NCI-H82 treated with DMSO at 0.1 percent for 48 hours (cell line): ENCODE data around the gene CST4.
A peak's percentile ranks its signal among the peaks of the same experiment; 100 is the strongest.
"Not testable (repeated sequence)": the region's sequence is repeated elsewhere in the genome, so short reads cannot be mapped to it uniquely, and the experiment has no call there.

Experiments
- DNase-seq: peaks from one replicate; lab custom pipeline; 2025; ENCODE audit not compliant: unreplicated experiment; lab: John Stamatoyannopoulos, UW

Gene CST4

DNA sequence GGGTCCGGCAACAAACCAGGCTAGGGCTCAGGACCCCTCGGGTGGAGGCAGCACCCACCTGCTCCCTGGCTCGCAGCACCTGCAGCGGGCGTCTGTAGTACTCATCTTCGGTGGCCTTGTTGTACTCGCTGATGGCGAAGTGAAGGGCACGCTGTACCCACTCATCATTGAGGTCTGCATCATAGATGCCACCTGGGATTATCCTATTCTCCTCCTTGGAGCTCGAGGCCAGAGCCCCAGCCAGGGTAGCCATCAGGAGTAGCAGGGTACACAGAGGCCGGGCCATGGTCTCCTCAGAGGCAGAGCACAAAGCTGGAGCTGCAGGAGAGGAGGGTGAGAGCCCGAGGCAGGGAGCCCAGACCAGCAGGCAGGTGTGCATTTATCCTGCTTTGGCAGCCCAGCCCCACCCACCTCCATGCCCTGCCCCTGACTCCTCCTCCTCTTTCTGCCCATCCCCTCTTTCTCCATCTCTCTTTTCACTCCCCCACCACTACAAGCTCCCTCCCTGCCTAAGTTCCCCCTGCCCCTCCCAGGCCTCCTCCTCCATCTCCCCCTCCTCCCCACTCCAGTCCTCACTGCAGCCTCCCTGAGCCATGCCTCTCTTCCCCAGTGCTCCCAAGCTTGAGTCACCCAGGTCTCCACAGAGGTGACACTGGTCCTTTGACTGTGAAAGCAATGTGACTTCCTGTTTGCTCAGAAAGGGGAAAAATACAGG lies at the start of gene CST4:
Gene CST4 (minus strand): TSS at position 355 of the 715 bp plus-strand sequence. CDS start 69 bp downstream, at position 286.
- DNase-seq: not testable (repeated sequence)

DNA sequence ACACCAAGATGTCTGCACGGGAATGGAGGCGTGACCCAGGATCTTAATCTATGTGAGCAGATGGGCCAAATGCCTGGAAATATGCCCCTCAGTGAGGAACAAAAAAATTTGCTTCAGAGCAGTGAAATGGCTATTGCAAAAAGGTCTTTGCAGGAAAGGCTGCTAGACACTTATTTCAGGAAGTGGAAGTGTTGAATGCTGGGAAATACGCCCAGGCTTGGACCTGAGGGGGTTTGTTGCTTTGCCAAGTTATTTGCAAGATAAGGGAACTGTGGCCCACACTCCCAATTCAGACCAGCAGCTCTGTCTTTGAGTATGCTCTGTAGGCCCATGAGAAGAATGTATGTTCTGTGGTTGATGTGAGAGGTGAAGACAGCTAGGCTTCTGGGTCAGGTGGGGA lies 46.6 kb upstream of the CST4 start:
- DNase-seq: not testable (repeated sequence)

- DNase-seq: not testable (repeated sequence)
These were observed 46.1 kb upstream of the CST4 start for GRCh38 chr20:23734949-23735348.

DNA sequence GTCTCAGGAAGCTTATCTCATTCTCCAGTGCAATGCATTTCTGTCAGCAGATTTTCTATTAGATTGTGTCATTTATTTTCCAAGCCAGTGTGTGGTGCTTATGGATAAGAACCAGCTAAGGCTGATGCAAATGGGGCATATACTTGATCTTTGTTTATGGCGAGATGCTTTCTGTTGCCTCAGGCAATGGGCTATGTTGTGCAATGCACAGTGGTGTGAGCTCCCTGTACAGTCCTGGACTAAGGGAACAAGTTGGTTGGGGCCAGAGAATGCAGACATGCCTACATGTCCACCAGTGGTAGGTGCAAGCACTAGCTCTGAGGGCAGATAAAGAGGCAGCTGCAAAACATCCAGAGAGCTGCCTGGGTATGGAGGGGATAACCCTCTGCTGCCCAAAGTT lies 45.6 kb upstream of the CST4 start:
- not testable (repeated sequence) for DNase-seq

- no peak for DNase-seq
These were observed 38.2 kb upstream of the CST4 start for GRCh38 chr20:23727016-23727415.

DNA sequence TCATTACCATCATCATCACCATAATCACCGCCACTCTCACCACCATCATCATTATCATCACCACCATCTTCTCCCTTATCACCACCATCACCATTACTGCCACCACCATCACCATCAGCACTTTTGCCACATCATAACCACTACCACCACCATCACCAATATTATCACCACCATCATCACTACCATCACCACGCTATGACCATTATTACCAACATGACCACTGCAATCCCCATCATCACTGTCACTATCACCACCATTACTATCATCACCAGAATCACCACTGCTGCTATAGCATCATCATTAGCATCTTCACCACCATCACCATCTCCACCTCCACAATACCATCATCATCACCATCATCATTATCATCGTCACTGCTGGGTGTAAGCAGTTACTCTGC lies 36.3 kb upstream of the CST4 start:
- DNase-seq: no peak

DNA sequence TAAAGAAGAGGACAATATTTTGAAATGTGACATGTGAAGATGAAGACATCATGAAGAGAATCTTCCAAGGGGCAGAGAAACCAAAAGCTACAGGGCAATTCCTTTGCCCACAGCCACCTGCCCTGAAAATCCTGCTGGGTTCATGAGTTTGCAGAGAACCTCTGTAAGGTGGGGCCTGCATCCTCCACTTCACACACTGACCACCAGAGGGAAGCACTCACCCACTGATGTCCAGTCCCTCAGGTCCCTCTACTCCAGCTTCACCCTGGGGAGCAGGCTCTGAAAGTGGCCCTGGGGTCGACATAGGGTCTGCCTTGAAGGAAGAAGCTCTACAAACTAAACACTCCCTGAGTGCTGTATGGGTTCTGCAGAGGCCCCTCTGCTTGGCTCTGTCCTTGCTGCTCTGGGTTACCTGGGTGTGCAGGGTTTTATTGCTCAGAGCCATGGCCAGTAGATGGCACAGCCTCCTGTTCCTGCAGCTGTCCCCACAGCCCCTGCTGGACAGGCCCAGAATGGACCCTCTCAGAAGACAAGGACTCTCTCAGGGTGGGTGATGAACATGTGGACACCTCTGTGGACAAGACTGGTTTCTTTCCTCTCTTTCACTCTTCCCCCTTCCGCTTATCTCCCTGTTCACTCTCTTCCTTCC lies 34.9 kb upstream of the CST4 start:
- not testable (repeated sequence) for DNase-seq

GRCh38 chr20:23722851-23723250 lies 34.0 kb upstream of the CST4 start:
- DNase-seq: not testable (repeated sequence)

- DNase-seq: no peak
These were observed 33.1 kb upstream of the CST4 start for GRCh38 chr20:23721962-23722361.

DNA sequence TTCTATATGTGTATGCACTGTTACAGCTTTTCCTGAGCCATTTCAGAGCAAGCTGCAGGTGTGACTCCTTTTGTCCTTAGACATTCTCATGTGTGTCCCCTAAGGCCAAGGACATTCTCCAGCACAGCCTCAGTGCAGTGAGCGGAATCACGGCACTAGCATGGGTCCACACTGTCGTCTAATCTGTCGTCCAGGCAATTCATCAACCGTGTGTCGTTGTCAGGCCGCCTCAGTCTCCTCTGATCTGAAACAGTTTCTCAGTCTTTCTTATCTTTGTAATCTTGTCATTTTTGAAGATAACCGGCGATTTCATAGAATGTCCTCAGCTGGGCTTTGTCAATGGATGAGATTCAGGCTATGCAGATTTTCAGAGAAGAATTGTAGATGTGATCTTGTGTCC lies 30.5 kb upstream of the CST4 start:
- not testable (repeated sequence) for DNase-seq

- DNase-seq: not testable (repeated sequence)
These were observed 22.9 kb upstream of the CST4 start for GRCh38 chr20:23711778-23712177.

DNA sequence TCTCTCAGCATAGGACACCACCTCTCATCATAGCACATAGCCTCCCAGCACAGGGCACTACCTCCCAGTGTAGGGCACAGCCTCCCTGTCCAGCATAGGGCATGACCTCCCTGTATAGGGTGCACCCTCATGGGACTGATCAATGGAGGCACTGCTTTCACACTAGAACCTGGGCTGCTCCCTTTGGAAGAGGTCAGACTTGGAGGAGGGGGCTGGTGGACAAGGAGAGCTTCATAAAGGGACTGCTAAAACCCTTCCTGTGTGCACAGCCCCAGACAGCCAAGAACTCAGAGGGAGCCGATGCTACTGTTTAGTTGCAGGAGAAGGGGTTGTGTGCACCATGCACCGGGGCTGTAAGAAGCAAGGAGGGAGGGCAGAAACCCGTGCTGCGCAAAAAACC lies 21.9 kb upstream of the CST4 start:
- no peak for DNase-seq

DNA sequence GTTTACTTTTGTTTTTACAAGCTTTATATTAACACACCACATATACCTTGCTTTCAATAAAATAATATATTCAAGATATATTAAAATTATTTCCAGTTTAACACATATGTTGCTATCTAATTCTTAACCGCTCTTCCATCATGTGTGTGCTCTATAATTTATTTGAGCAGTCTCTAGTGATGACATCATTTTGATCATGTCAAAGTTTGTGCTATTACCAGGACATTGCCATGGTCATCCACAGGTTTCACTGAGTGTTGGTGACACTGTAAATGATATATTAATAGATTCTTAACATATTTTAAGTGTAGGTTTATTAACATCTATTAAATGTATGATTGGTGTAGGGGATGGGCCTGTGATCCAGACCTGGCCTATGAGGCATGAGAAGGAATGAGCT lies 17.1 kb upstream of the CST4 start:
- no peak for DNase-seq

DNA sequence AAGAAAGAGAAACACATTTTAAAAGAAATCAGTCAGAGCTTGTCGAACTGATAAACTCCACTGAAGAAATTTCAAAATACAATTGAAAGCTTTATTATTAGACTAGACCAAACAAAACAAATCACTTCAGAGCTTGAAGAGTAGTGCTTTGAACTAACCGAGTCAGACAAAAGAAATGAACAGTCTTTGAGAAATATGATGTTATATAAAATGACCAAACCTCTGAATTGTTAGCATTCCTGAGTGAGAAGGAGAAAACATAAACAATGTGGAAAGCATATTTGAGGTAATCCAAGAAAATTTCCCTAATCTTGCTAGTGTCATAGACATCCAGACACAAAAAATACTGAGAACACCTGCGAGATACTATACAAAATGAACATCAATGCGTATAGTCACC lies 13.2 kb upstream of the CST4 start:
- no peak for DNase-seq

DNA sequence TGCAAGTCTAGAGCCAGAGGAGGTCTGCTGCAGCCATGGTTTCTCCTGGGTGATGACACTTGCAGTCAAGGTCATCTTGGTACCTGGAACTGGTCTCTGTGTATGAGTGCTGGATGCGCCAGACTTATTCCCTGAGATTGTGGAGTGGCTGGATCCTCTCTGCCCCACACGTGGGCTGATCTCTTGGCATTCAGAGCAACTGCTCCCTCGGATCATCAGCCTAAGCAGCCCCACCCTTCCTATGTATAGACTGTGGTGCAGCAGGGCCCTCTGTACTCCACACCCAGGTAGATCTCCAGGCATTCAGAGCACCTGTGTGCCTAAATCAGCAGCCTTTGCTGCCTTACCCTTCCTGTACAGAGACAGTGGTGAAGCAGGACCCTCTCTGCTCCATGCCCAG lies 12.1 kb upstream of the CST4 start:
- no peak for DNase-seq

DNA sequence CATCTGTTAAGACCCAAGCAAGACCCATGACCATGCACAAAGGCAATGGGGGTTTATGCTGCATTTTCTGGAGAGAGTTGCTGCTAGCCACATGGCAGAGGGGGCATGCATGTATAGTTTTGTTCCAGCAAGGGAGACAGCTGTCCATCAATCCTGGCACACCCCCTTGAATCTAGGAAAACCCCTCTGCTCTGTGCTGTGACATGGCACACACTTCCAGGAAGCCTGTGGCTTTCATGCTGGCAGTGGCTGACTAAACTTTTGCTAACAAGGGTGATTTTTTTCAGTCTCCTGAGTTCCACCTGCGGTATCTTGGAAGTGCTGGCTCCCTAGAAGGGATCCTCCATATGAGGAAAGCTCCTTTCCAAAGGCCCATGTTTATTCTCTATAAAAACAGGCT lies 9.1 kb upstream of the CST4 start:
- no peak for DNase-seq

DNA sequence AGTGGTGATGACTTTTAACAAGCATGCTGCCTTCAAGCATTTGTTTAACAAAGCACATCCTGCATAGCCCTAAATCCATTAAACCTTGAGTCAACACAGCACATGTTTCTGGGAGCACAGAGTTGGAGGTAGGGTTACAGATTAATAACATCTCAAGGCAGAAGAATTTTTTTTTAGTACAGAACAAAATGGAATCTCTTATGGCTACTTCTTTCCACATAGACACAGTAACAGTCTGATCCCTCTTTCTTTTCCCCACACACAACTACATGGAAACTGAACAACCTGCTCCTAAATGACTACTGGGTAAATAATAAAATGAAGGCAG lies 6.2 kb upstream of the CST4 start:
- not testable (repeated sequence) for DNase-seq

DNA sequence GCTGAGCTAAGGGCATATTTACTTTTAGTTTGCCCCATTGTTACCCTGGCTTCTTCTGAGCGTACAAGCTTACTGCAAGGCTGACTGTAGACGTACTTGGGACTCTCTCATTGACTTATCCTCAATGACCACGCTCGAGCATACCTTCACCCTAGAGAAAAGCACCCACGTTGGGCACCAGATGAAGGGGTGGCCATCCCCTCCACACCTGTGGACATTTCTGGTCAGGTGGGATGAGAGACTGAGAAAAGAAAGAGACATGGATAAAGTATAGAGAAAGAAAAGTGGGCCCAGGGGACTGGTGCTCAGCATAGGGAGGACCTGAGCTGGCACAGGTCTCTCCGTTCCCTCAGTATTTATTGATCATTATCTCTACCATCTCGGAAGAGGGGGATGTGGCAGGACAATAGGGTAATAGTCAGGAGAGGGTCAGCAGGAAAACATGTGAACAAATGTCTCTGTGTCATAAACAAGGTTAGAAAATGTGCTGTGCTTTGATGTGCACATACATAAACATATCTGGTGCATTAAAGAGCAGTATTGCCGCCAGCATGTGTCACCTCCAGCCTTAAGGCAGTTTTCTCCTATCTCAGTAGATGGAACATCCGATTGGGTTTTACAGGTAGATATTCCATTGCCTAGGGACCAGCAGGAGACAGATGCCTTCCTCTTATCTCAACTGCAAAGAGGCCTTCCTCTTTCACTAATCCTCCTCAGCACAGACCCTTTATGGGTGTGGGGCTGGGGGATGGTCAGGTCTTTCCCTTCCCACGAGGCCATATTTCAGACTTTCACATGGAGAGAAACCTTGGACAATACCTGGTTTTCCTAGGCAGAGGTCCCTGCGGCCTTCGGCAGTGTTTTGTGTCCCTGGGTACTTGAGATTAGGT lies 5.6 kb upstream of the CST4 start:
- DNase-seq: peak; percentile 10

DNA sequence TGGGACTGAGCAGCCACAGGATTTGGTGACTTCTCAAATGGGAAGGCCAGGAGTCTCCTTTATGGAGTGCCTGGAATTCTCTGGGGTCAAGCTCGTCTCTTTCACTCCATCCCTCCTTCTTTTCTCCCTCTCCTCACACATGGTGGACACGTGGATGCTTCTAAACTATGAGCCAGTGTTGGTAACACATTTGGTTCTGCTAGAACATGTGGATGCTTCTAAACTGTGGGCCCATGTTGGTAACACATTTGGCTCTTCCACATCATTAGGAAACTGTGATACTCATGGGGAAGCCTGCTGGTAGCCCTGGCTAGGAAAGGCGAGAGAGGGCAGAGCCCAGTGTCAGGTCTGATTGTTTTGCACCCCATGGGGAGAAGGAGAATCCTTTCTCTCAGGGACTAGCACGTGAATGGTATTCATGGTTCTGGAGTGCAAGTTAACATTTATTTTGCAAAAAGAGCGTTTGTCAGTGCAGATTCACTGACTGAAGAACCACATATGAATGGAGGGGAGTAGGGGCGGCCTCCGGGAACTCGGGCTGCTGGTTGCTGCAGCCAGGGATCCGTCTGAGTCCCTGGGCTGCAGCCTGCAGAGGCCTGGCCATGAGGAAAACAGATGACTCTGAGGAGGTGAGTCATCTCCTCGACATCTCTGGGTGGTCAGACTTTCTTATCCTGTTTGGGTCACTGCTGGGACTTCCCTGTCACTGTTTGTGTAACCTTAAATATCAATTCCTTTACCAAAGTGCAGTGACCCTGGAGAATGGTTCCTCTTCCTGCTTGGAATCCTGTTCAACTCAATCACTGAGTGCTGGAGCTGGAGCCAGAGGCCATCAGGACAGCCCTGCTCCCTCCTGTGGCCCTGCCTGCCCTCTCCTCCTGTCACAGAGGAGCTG lies 4.1 kb upstream of the CST4 start:
- not testable (repeated sequence) for DNase-seq

DNA sequence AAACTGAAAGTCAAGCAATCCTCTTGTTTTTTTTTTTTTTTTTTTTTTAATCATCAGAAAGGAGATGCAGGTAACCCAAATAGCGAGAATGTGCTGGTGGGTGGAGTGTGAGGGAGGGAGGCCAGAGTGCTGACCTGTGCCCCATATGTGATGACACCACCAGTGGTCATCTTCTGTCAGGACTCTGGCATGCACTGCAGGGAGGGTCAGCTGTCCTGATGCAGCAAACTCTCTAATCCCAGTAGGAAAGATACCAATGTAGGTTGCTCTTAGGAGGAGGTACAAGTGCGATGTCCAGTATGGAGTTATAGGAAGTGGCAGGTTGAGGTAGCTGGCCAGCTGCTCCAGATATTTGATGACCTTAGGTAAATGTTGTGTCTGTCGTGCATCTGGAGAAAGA lies 2.8 kb upstream of the CST4 start:
- DNase-seq: no peak

DNA sequence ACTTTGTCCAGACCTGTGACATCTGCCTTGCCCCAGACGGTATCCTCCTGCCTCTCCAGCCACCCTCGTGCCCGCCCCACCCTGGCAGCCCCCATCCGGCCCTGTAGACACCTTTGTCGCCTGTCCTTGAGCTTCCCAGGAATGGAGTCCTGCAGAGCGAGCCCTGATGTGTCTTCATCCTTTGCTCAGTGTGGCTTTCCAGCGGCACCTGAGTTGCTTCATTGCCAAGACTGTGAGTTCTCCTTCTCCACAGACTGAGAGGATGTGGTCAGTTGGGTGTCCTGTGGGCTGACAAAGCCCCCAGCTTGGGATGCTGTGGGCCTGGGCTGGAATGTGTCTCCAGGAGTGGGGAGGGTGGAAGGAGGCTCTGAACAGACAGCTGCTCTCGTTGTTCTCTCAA lies 1.7 kb upstream of the CST4 start:
- no peak for DNase-seq
